OCI-LY7 (cell line): ENCODE measurements around the gene IL37. TPM values are rescaled to one million over a fixed set of nuclear protein-coding genes. Genes with fewer than 3 reads are reported as not detected.

Experiments used
- BruUV-seq: library from RNA; stranded (reverse); fragments of 400-500 nt; replicated peaks from 2 replicates; lab custom pipeline; 2021; lab: Mats Ljungman, UMichigan
- CTCF ChIA-PET: fragments of 300-600 bp; sonication (Branson Sonifier 250); formaldehyde crosslinking; loops from one replicate; lab custom pipeline; 2022; ENCODE audit warnings: antibody characterized with exemption; ENCODE audit not compliant: unreplicated experiment; lab: Charles Lee
- POLR2A ChIA-PET: fragments of 300-600 bp; sonication (Branson Sonifier 250); formaldehyde crosslinking; loops from one replicate; lab custom pipeline; 2022; ENCODE audit warnings: antibody characterized with exemption; lab: Charles Lee
- DNase-seq: peaks from one replicate; pipeline ENCODE4 v3.0.0-alpha.2; 2015; ENCODE audit warnings: low spot score
- H2AFZ ChIP-seq: fragments of 200-600 bp; sonication (generic), shearing (Covaris generic); 2 replicates; pipeline ENCODE4 v1.6.1; 2014; ENCODE audit warnings: mild to moderate bottlenecking, antibody characterized with exemption, low read length, moderate library complexity
- H3K27ac ChIP-seq: fragments of 200-600 bp; sonication (generic); 2 replicates; pipeline ENCODE4 v1.5.1; 2014; ENCODE audit warnings: mixed run types, low read depth, mild to moderate bottlenecking, moderate library complexity, low read length, inconsistent platforms; ENCODE audit not compliant: poor library complexity, severe bottlenecking
- H3K36me3 ChIP-seq: fragments of 200-600 bp; sonication (generic); 2 replicates; pipeline ENCODE4 v1.6.1; 2014; ENCODE audit warnings: mild to moderate bottlenecking, antibody characterized with exemption, low read length, moderate library complexity, mixed read lengths; ENCODE audit not compliant: insufficient read depth
- H3K4me1 ChIP-seq: fragments of 200-600 bp; sonication (generic); 2 replicates; pipeline ENCODE4 v1.5.1; 2014; ENCODE audit warnings: mild to moderate bottlenecking, low read length; ENCODE audit not compliant: insufficient read depth, poor library complexity, severe bottlenecking
- H3K4me2 ChIP-seq: fragments of 200-600 bp; sonication (generic); 2 replicates; pipeline ENCODE4 v1.6.1; 2014; ENCODE audit warnings: mild to moderate bottlenecking, low read length
- H3K4me3 ChIP-seq: fragments of 200-600 bp; sonication (generic); 2 replicates; pipeline ENCODE4 v1.5.1; 2014; ENCODE audit warnings: mild to moderate bottlenecking, low read depth, low read length; ENCODE audit not compliant: poor library complexity, severe bottlenecking
- H3K79me2 ChIP-seq: fragments of 200-600 bp; sonication (generic); 2 replicates; pipeline ENCODE4 v1.6.1; 2016; ENCODE audit warnings: low read depth, mild to moderate bottlenecking, low read length, moderate library complexity, mixed read lengths; ENCODE audit not compliant: insufficient read depth
- H3K9me2 ChIP-seq: fragments of 200-600 bp; sonication (generic); 2 replicates; pipeline ENCODE4 v1.6.1; 2016; ENCODE audit warnings: mild to moderate bottlenecking, low read length, mixed read lengths; ENCODE audit not compliant: insufficient read depth
- H3K9me3 ChIP-seq: fragments of 200-600 bp; sonication (generic); 2 replicates; pipeline ENCODE4 v1.6.1; 2014; ENCODE audit warnings: mild to moderate bottlenecking, mixed run types, low read length, mixed read lengths
- H4K20me1 ChIP-seq: fragments of 200-600 bp; sonication (generic); 2 replicates; pipeline ENCODE4 v1.6.1; 2014; ENCODE audit warnings: mild to moderate bottlenecking, antibody characterized with exemption, low read length, moderate library complexity, mixed read lengths; ENCODE audit not compliant: insufficient read depth
- CTCF ChIP-seq: fragments of 200-600 bp; sonication (generic); conservative IDR thresholded peaks from 2 replicates; pipeline ENCODE4 v1.5.1; 2014; ENCODE audit warnings: mild to moderate bottlenecking, antibody characterized with exemption, low read length, moderate library complexity, mixed read lengths
- EZH2phosphoT487 ChIP-seq: fragments of 200-600 bp; sonication (generic); IDR thresholded peaks from 2 replicates; pipeline ENCODE4 v1.6.1; 2018; ENCODE audit warnings: low read depth, borderline replicate concordance, mild to moderate bottlenecking, mixed run types, antibody characterized with exemption, low read length, moderate library complexity, mixed read lengths
- intact Hi-C: fragments of 100-400 bp; cut with micrococcal nuclease; formaldehyde crosslinking; loops from one replicate; pipeline ENCODE4 v1.10.0; 2022; ENCODE audit not compliant: unreplicated experiment
- total RNA-seq, 2 experiments: library from RNA; depleted of rRNA in 1 of 2; stranded (reverse); fragments of >200 nt in 1 of 2; shearing (Covaris generic) in 1 of 2; gene quantifications; 2 replicates each; pipeline ENCODE4 v1.2.3, GENCODE V29; 2014 to 2022

Gene IL37
- total RNA-seq, 2 experiments from 2014 or later, result not detected

GRCh38 chr2:112886291-112886690 is 24.7 kb upstream of the IL37 start:
- H4K20me1 ChIP-seq, result no peaks in the 10 kb centered on the region
- no peaks in the 10 kb centered on the region for H3K9me3 ChIP-seq
- H3K4me3 ChIP-seq, result no peak overlapping the region
- ChIA-PET POLR2A (interaction anchor here (1.0 to 1.2 kb wide), 2 partner anchors 8 to 14 kb away, joined by 3 read pairs; no protein-coding TSS in a partner anchor), CTCF (interaction anchor here (3.1 kb wide), 1 partner anchor 136 kb away, joined by 19 read pairs; no protein-coding TSS in a partner anchor)
- no peak for DNase-seq
- no peaks in the 10 kb centered on the region for H3K36me3 ChIP-seq
- intact Hi-C loops, result no loop called here
- no peak for TF ChIP-seq EZH2phosphoT487
- TF ChIP-seq CTCF, result no peak
- no peaks in the 10 kb centered on the region for H3K79me2 ChIP-seq
- no peak overlapping the region for H2AFZ ChIP-seq
- H3K4me2 ChIP-seq, result no peak overlapping the region
- H3K4me1 ChIP-seq, result peaks cover 7% of the 10 kb centered on the region
- no peak overlapping the region for H3K27ac ChIP-seq
- no peaks in the 10 kb centered on the region for H3K9me2 ChIP-seq
- no TSS peak for BruUV-seq

DNA sequence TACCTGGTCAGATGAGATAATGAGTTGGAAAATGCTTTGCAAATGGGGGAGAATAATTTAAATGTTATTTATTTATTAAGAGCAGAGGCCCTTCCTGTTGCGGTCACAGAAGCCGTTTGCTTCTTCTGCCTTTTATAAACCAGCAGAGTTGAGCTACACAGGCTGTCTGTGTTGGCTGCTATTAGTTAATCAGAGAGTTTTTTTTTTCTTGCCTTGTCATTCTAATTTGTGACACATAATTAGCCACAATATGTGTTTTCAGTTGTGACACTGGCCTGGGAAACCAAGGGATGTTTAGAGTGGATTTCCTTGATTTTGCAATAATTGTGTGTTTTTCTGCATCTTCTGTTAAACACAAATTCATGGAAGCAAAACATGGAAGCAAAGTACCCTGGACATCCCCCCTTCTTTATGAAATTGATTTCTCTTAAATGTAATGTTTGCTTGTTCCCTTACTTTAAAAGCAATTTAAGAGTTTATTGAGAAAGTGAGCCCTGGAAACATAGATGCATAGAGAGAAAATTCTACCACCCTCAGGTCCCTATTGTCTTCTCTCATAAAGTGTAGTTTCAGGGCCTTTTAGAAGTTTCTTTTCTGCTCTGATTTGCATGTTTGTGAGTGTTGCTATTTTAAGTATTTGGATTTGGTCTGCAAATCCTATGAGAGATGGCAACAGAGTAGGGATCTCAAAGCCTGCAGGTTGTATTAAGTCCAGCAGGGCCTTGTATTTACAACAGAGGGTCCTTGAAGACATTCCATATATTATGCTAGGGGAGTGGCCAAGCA is 22.8 kb upstream of the IL37 start:
- intact Hi-C loops, result no loop called here
- POLR2A ChIA-PET, result no interaction called here

More for the DNA sequence above, 22.8 kb upstream of the IL37 start:
- Histone ChIP-seq H3K4me1 (peaks cover 4% of the 10 kb centered on the region), H3K79me2 (no peaks in the 10 kb centered on the region), H2AFZ (no peak overlapping the region), H3K4me2 (no peak overlapping the region), H3K27ac (no peak overlapping the region), H3K4me3 (no peak overlapping the region), H3K9me3 (no peaks in the 10 kb centered on the region), H4K20me1 (no peaks in the 10 kb centered on the region), H3K36me3 (no peaks in the 10 kb centered on the region), H3K9me2 (no peaks in the 10 kb centered on the region)
- CTCF ChIA-PET, result no interaction called here
- DNase-seq, result no peak
- TF ChIP-seq CTCF (no peak), EZH2phosphoT487 (no peak)
- no TSS peak for BruUV-seq
